ENCODE measurements around the gene HTT.

DNA sequence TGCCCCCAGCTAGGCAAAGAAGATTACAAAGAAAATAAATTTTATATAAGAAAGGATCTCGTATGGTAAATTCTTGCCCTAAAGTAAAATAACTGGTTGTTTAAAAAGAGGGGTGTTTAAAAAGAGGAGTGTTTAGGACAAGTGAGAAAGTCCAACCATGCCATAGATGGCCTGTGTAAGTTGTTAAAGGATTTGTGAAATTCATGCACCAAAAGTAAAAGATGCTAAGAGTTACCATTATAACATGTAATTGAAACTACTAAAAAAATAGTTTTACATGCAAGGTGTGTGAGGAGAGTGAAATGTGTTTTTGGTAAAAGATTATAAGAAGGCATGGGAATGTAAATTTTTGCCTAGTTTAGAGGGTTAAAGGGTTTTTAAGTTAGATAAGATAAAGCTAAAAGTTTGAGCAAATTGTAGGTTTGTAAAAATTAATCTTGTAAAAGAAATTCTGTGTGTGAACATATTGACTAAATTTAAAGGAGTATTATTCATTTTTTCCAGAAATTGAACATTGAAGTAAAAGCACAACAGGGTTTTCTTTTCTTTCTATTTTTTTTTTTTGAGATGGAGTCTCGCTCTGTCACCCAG lies 20.2 kb upstream of the HTT start:
- no peak for TF ChIP-seq CTCF (IDR thresholded peaks at IDR 0.05; ENCODE audit: insufficient read depth, low read depth, low read length)
- TF ChIP-seq EZH2 (IDR thresholded peaks at IDR 0.05; ENCODE audit: insufficient read depth, low read length) = no peak

Data from astrocyte (in vitro differentiated cells and primary cell).